ENCODE results near the gene PRIMPOL. TPM values are rescaled to one million over a fixed set of nuclear protein-coding genes. Genes with fewer than 3 reads are reported as not detected.
"Not testable (repeated sequence)": the region's sequence is repeated elsewhere in the genome, so short reads cannot be mapped to it uniquely, and the experiment has no call there.

The PRIMPOL gene
- total RNA-seq, 1 donor from 2014 or later = 8.3 TPM

- intact Hi-C loops (cut with DNase I) = no loop called here
- DNase-seq (ENCODE audit: low spot score) = no peak
These were observed 14.2 kb upstream of the PRIMPOL start for GRCh38 chr4:184635381-184635780.

GRCh38 chr4:184636144-184636543, 13.4 kb upstream of the PRIMPOL start:
- intact Hi-C loops (cut with DNase I) = no loop called here
- DNase-seq (ENCODE audit: low spot score) = no peak

GRCh38 chr4:184636897-184637296, 12.6 kb upstream of the PRIMPOL start:
- DNase-seq (ENCODE audit: low spot score) = no peak
- intact Hi-C loops (cut with DNase I) = no loop called here

DNA sequence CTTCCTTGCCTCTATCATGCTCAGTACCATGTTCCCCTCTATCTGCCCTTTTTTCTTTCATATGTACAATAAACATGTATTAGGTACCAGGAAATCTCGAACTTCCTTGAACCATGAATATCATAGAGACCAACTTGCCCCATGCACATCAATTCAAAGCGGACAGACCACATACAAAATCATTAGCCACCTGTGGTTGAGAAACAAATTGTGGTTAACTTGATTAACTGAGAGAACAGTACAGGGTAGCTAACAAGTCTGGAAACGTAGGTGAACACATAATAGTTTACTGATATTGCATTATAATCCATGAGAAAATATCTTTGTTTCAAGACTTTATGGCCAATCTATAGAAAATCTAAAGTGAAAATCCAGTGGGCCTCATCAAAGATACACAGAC, 8.5 kb upstream of the PRIMPOL start:
- intact Hi-C loops (cut with DNase I) = loop anchor here (10.0 kb wide), 2 partner anchors 356 to 504 kb away; partner anchors contain the start of gene SLC25A4
- DNase-seq (ENCODE audit: low spot score) = no peak

DNA sequence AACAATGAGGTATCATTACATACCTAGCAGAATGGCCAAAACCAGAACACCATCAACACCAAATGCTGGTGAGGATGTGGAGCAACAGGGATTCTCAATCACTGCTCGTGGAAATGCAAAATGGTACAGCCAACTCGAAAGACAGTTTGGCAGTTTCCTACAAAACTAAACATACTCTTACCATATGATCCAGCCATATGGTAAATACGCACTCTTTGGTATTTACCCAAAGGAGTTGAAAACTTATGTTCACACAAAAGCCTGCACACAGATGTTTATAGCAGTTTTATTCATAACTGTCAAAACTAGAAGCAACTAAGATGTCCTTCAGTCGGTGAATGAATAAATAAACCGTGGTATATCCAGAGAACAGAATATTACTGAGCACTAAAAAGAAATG, 8.1 kb upstream of the PRIMPOL start:
- no peak for DNase-seq (ENCODE audit: low spot score)
- intact Hi-C loops (cut with DNase I) = loop anchor here (10.0 kb wide), 2 partner anchors 357 to 503 kb away; partner anchors contain the start of gene SLC25A4

DNA sequence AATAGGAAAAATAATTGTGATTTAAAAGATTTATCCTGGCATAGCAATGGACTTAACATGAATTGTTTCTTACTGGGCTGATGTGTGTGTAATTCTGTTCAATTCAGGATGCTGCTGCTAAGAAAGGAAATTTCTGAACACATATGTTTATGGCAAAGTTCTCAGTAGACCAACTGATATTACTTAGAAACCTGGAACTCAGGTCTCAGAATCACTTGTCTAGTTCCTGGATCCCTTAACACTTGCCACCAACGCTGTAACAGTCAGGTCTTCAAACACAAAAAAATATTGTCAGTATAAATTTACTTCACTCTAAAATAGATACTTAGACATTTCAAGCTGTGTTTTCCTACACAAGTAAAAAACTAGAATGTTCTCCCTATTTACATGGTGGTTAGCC, 5.8 kb upstream of the PRIMPOL start:
- no peak for DNase-seq (ENCODE audit: low spot score)
- intact Hi-C loops (cut with DNase I) = loop anchor here (10.0 kb wide), 2 partner anchors 359 to 501 kb away; partner anchors contain the start of gene SLC25A4

DNA sequence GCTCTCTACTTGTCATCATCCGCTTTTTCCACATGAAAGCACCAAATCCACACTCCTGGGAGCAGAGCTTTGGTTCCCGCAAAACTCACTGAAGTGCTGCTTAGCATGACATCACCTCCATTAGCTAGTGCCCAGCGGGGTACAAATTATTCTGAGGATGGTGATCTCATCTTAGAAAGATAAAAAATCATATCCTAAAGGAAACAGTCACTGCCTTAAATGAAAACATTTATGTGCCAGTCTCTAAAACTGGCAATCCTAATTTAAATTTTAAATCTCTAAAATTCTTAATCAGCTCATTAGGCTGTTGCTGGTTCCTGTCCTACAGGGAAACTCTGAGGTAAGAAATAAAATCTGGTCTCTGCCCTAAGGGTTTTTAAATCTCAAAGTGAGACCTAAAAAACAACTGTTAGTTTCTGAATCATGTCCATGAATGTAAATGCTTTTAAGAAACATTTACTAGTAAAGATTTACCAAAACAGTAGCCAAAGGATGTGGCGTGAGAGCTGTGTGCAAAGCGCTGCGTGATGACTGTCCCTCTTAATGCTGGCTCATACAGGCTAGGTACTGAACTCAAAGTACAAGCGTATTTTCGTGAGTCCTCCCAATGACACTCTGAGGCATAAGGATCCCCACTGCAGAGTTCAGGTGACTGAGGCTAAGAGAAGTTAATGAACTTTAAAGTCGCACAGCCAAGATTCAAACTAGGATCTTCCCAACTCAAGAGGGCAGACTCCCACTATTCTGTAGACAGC, 4.8 kb upstream of the PRIMPOL start:
- no peak for DNase-seq (ENCODE audit: low spot score)
- intact Hi-C loops (cut with DNase I) = loop anchor here (5.0 to 10.0 kb wide), 5 partner anchors 163 to 500 kb away; partner anchors contain the start of genes IRF2 and SLC25A4

- intact Hi-C loops (cut with DNase I) = loop anchor here (5.0 to 10.0 kb wide), 5 partner anchors 161 to 499 kb away; partner anchors contain the start of genes IRF2 and SLC25A4
These were observed 3.5 kb upstream of the PRIMPOL start for GRCh38 chr4:184645904-184646610.

DNA sequence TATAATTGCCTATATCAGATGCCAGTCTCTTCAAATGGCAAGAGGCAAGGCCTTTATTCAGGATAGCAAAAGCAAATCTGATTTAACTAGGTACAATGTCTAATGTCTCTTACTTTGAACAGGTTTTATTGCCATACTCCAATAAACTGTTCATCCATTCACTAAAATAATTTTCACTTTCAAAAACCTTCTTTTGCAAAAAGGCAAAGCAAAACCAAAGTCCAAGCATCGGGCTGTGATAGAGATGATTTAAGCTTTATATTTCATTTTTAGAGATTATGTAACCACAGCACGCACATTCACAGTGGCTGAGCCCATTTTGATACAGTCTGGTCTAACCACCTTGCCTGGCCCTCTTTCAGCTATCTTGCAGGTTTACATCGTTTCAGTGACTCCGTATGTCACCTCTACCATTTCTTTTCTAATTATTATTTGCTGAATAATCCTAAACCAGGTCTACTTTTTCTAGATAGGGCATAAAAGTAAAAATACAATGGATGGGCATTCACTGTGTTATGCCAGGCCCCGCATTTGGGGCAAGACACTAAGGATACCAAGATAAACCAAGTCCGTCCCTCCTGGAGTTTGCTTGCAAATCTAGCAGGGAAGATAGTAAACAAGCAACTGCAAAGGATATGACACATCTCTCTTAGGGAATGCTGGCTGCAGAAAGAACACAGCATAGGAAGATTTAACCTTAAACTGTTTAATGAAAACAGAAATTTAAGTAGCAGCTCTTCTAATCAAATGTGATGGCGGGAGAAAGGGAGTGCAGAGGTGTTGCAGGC, 2.1 kb upstream of the PRIMPOL start:
- intact Hi-C loops (cut with DNase I) = loop anchor here (1.0 to 10.0 kb wide), 7 partner anchors 87 to 497 kb away; partner anchors contain the start of genes CENPU, IRF2 and SLC25A4
- DNase-seq (ENCODE audit: low spot score) = no peak

More at GRCh38 chr4:184645904-184646610, 3.5 kb upstream of the PRIMPOL start:
- DNase-seq (ENCODE audit: low spot score) = no peak

GRCh38 chr4:184648054-184648312, 1.6 kb upstream of the PRIMPOL start:
- DNase-seq (ENCODE audit: low spot score) = no peak
- intact Hi-C loops (cut with DNase I) = loop anchor here (1.0 to 10.0 kb wide), 7 partner anchors 87 to 497 kb away; partner anchors contain the start of genes CENPU, IRF2 and SLC25A4

DNA sequence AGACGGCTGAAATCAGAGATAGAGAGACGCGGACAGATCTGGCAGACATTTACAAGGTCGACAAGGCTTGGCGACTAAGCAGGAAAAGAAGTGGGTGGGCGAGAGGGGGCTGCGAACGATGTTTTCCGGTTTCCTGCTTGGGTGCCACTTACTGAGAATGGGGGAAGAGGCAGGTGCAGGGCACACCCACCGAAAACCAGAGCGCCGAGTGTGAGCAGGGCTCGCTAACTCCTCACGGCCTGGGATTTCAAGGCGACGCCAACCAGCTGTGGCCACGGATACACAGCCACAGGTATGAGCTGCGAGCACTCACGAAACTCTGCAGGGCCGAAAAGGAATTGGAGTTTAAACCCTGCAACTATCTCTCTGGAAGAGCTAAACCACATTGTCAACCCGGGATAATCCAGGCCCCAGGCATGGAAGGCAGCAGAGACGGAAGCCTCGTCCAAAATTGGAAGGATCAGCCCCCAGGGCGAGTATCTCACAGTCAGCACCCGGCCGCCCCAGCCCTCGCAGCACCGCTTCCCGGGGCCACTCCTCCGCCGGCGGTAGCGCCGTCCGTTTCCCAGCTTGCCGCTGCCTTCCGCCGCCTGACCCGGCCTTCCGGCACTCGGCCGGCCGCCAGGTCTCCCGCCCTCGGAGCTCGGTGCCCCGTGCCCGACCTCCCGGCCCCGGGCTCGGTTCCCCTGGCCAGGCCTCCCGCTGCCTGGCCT, 1.1 kb upstream of the PRIMPOL start:
- intact Hi-C loops (cut with DNase I) = loop anchor here (1.0 to 10.0 kb wide), 7 partner anchors 86 to 496 kb away; partner anchors contain the start of genes CENPU, IRF2 and SLC25A4
- DNase-seq (ENCODE audit: low spot score) = peak; percentile 87

DNA sequence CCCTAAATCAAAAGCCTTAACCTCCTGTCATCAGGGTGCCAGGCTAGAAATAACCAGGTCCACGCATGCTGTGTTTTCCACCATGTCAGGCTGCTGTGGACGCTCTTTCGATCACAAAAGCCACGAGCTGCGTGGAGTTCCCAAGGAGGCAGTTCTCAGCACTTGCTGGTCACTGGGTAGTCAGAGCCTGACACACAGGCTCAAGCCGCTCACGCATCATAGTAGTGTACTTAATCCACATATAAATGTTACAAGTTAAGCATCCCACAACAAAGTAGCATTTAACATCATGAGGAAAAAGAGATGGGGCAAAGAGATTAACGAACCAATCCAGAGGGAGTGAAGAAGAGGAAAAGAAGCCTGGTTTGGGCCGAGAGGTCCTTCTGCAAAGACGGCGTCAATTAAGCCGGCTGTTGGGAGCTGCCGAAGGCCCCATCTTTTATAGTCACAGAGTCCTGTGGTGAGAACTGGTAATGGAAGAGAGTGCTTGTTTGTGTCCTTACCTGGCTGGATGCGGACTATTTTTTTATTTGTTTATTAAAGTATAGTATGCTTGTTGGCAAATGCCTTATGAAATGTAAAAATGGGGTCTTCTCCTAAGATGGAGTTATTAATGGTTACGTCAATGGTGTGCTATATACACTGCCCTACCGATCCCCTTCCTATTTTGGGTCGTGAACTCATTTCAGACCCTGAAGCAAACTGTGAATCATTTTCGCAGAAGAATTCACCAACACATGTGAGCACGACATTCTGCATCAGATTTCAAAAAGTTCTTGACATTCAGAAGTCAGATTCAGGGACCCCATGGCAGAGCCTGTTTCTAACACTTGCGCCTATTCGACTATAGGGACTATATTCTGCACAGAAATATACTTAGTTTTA, 675 bp downstream of the PRIMPOL start:
- no peak for DNase-seq (ENCODE audit: low spot score)
- intact Hi-C loops (cut with DNase I) = loop anchor here (2.0 to 10.0 kb wide), 7 partner anchors 85 to 745 kb away; partner anchors contain the start of genes ANKRD37, CENPU, IRF2 and LRP2BP

- intact Hi-C loops (cut with DNase I) = loop anchor here (10.0 kb wide), 1 partner anchor 743 kb away; the partner anchor contains the start of genes ANKRD37 and LRP2BP
These were observed 2.4 kb downstream of the PRIMPOL start for GRCh38 chr4:184651899-184652298.

GRCh38 chr4:184652681-184653080, 3.1 kb downstream of the PRIMPOL start:
- intact Hi-C loops (cut with DNase I) = loop anchor here (10.0 kb wide), 1 partner anchor 742 kb away; the partner anchor contains the start of genes ANKRD37 and LRP2BP
- DNase-seq (ENCODE audit: low spot score) = not testable (repeated sequence)

More at GRCh38 chr4:184651899-184652298, 2.4 kb downstream of the PRIMPOL start:
- DNase-seq (ENCODE audit: low spot score) = no peak

DNA sequence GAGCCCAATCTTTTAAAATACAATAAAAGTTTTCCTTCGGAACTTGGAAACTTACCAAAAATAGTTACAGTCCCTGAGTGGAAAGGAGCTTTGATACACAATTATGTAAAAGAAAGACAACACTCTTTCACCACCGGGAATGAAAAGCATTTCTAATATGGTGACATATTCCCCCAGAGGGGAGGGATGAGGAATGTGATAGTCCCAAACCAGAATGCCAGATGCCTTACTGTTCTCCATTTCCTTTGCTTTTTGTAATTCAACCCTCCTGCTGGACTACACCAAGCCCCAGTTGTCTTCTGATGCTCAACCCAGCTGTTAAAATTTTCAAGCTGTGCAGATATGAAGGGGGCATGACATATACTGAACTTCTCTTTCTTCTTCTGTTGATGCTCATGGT, 4.1 kb downstream of the PRIMPOL start:
- intact Hi-C loops (cut with DNase I) = loop anchor here (10.0 kb wide), 1 partner anchor 741 kb away; the partner anchor contains the start of genes ANKRD37 and LRP2BP
- DNase-seq (ENCODE audit: low spot score) = no peak

GRCh38 chr4:184655889-184656869, 6.6 kb downstream of the PRIMPOL start:
- intact Hi-C loops (cut with DNase I) = loop anchor here (10.0 kb wide), 1 partner anchor 739 kb away; the partner anchor contains the start of genes ANKRD37 and LRP2BP
- no peak for DNase-seq (ENCODE audit: low spot score)

All from cardiac septum (tissue), 1 donor.